Erythroblast (primary cell): ENCODE measurements around the gene SFSWAP.

ENCODE experiments used
- GATA1 ChIP-seq: IDR thresholded peaks from 2 replicates; pipeline ENCODE4 v1.6.1; 2011; ENCODE audit warnings: low read depth, mild to moderate bottlenecking, control low read depth, low read length, moderate library complexity
- POLR2A ChIP-seq: IDR thresholded peaks from 2 replicates; pipeline ENCODE4 v1.6.1; 2011; ENCODE audit warnings: mild to moderate bottlenecking, low read length

DNA sequence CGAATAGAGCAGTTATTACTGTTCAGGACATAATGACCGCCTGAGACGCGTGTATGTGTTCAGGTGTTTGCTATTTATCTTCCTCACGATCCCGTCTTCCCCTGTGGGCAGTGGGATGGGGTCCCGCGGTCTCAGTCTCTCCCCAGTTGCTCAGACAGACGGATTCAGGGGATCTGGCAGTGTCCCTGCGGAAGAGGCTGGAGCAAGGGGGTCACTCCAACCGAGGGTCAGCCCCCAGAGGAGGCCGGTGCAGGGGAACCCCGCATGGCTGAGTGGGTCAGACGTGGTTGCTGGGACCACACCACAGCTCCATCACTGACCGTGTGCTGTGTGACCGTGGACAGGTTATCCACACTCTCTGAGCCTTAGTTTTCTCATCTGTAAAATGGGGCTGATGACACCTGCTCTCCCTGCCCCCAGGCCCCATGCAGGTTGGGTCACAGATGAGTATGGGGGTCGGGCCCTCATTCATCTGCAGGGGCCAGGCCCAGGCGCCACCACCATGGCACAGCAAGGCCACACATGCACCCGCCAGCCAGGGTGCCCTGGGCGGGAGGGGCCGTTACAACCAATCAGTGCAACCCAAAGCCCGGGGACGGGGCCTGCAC lies 122.5 kb downstream of the SFSWAP start:
- no peak for TF ChIP-seq POLR2A
- no peak for TF ChIP-seq GATA1
